Parathyroid adenoma (tissue), 2 donors: ENCODE measurements around the gene RPS10.
A peak's percentile ranks its signal among the peaks of the same experiment; 100 is the strongest.

Source experiments
- H2AFZ ChIP-seq: fragments of 300-600 bp; sonication (generic); one replicate; pipeline ENCODE4 v1.7.0; 2017; ENCODE audit warnings: antibody characterized with exemption, mild to moderate bottlenecking
- H3K27ac ChIP-seq: fragments of 300-600 bp; sonication (generic); one replicate; pipeline ENCODE4 v1.7.0; 2017
- H3K27me3 ChIP-seq: fragments of 300-600 bp; sonication (generic); one replicate; pipeline ENCODE4 v1.7.0; 2017; ENCODE audit warnings: low read length; ENCODE audit not compliant: control insufficient read depth, insufficient read depth
- H3K36me3 ChIP-seq: fragments of 300-600 bp; sonication (generic); one replicate; pipeline ENCODE4 v1.7.0; 2017; ENCODE audit warnings: low read length; ENCODE audit not compliant: control insufficient read depth, insufficient read depth
- H3K4me1 ChIP-seq: fragments of 300-600 bp; sonication (generic); one replicate; pipeline ENCODE4 v1.7.0; 2017; ENCODE audit warnings: control low read depth
- H3K4me2 ChIP-seq: fragments of 300-600 bp; sonication (generic); one replicate; pipeline ENCODE4 v1.7.0; 2017; ENCODE audit warnings: low read length
- H3K4me3 ChIP-seq: fragments of 300-600 bp; sonication (generic); one replicate; pipeline ENCODE4 v1.7.0; 2017; ENCODE audit warnings: low read depth, low read length
- H3K79me2 ChIP-seq: fragments of 300-600 bp; sonication (generic); one replicate; pipeline ENCODE4 v1.7.0; 2017; ENCODE audit warnings: control low read depth
- H3K9ac ChIP-seq: fragments of 300-600 bp; sonication (generic); one replicate; pipeline ENCODE4 v1.7.0; 2017; ENCODE audit warnings: mild to moderate bottlenecking
- H3K9me3 ChIP-seq: fragments of 300-600 bp; sonication (generic); one replicate; pipeline ENCODE4 v1.7.0; 2017; ENCODE audit warnings: low read length; ENCODE audit not compliant: control insufficient read depth
- CTCF ChIP-seq: fragments of 300-600 bp; sonication (generic); IDR thresholded peaks from one replicate; pipeline ENCODE4 v1.7.0; 2017; ENCODE audit warnings: antibody characterized with exemption, mild to moderate bottlenecking
- donor health status: primary hyperparathyroidism.

Gene RPS10

GRCh38 chr6:34425498-34426410 is at the start of gene RPS10:
Gene RPS10, minus strand, starts transcription at chr6:34426069. Its CDS starts 848 bp downstream, at chr6:34425221.
- peak within 1 kb of the TSS; percentile 97 for H2AFZ ChIP-seq

GRCh38 chr6:34475238-34475682 is 49.4 kb upstream of the RPS10 start:
- H3K27ac ChIP-seq, result no peak overlapping the region
- H3K9me3 ChIP-seq, result no peaks in the 10 kb centered on the region

More at GRCh38 chr6:34425498-34426410, at the start of gene RPS10:
- Histone ChIP-seq H3K36me3 (no peaks in the 10 kb centered on the region), H3K9ac (peak within 1 kb of the TSS; percentile 79), H3K4me1 (peaks cover 3% of the 10 kb centered on the region), H3K4me2 (peak within 1 kb of the TSS; percentile 98), H3K4me3 (peak within 1 kb of the TSS; percentile 92), H3K79me2 (no peaks in the 10 kb centered on the region), H3K27me3 (no peaks in the 10 kb centered on the region), H3K27ac (peak within 1 kb of the TSS; percentile 83), H3K9me3 (no peaks in the 10 kb centered on the region)
- TF ChIP-seq CTCF, result no peak

GRCh38 chr6:34474754-34475153 is 48.9 kb upstream of the RPS10 start:
- H3K9ac ChIP-seq, result no peak overlapping the region
- no peaks in the 10 kb centered on the region for H3K36me3 ChIP-seq
- no peak for TF ChIP-seq CTCF
- H3K9me3 ChIP-seq, result no peaks in the 10 kb centered on the region
- H3K27ac ChIP-seq, result no peak overlapping the region
- no peaks in the 10 kb centered on the region for H3K4me1 ChIP-seq
- H3K79me2 ChIP-seq, result no peaks in the 10 kb centered on the region
- no peak overlapping the region for H3K4me3 ChIP-seq
- no peak overlapping the region for H3K4me2 ChIP-seq
- H2AFZ ChIP-seq, result no peak overlapping the region
- no peaks in the 10 kb centered on the region for H3K27me3 ChIP-seq

More at GRCh38 chr6:34475238-34475682, 49.4 kb upstream of the RPS10 start:
- H3K4me1 ChIP-seq, result no peaks in the 10 kb centered on the region
- no peaks in the 10 kb centered on the region for H3K36me3 ChIP-seq
- H2AFZ ChIP-seq, result peak overlapping the region; percentile 52
- no peaks in the 10 kb centered on the region for H3K79me2 ChIP-seq
- no peak for TF ChIP-seq CTCF
- no peaks in the 10 kb centered on the region for H3K27me3 ChIP-seq
- no peak overlapping the region for H3K4me3 ChIP-seq
- H3K9ac ChIP-seq, result no peak overlapping the region
- no peak overlapping the region for H3K4me2 ChIP-seq

GRCh38 chr6:34473967-34474366 is 48.1 kb upstream of the RPS10 start:
- Histone ChIP-seq H3K4me2 (no peak overlapping the region), H3K79me2 (no peaks in the 10 kb centered on the region), H3K4me3 (no peak overlapping the region), H3K9me3 (no peaks in the 10 kb centered on the region), H3K36me3 (no peaks in the 10 kb centered on the region), H3K27ac (no peak overlapping the region), H3K4me1 (no peaks in the 10 kb centered on the region), H3K27me3 (no peaks in the 10 kb centered on the region), H3K9ac (no peak overlapping the region), H2AFZ (no peak overlapping the region)
- TF ChIP-seq CTCF, result no peak
